GM21717 (cell line): ENCODE data around the gene RNF43.

Experiments used
- ATAC-seq: cut with Tn5 transposase; IDR thresholded peaks from one replicate; pipeline ENCODE4 v1.9.1; 2021; ENCODE audit warnings: mild to moderate bottlenecking, moderate library complexity; ENCODE audit not compliant: unreplicated experiment

The RNF43 gene

GRCh38 chr17:58382872-58383242 is 34.5 kb downstream of the RNF43 start:
- ATAC-seq, result no peak

GRCh38 chr17:58382108-58382871 is 35.0 kb downstream of the RNF43 start:
- peak; percentile 73 for ATAC-seq

- no peak for ATAC-seq
These were observed 36.0 kb downstream of the RNF43 start for GRCh38 chr17:58381124-58382035.

GRCh38 chr17:58380207-58381123 is 36.9 kb downstream of the RNF43 start:
- no peak for ATAC-seq

GRCh38 chr17:58379511-58379824 is 37.9 kb downstream of the RNF43 start:
- no peak for ATAC-seq

GRCh38 chr17:58378733-58379510 is 38.4 kb downstream of the RNF43 start:
- ATAC-seq, result no peak

- ATAC-seq, result no peak
These were observed 39.7 kb downstream of the RNF43 start for GRCh38 chr17:58377661-58378060.

GRCh38 chr17:58377093-58377601 is 40.2 kb downstream of the RNF43 start:
- no peak for ATAC-seq

- ATAC-seq, result no peak
These were observed 40.8 kb downstream of the RNF43 start for GRCh38 chr17:58376472-58377000.

GRCh38 chr17:58375811-58376210 is 41.5 kb downstream of the RNF43 start:
- no peak for ATAC-seq

GRCh38 chr17:58375256-58375655 is 42.1 kb downstream of the RNF43 start:
- no peak for ATAC-seq

GRCh38 chr17:58373923-58374322 is 43.4 kb downstream of the RNF43 start:
- ATAC-seq, result no peak

- ATAC-seq, result no peak
These were observed 44.3 kb downstream of the RNF43 start for GRCh38 chr17:58373003-58373402.

GRCh38 chr17:58371300-58371950 is 45.9 kb downstream of the RNF43 start:
- ATAC-seq, result no peak

GRCh38 chr17:58370716-58371115 is 46.6 kb downstream of the RNF43 start:
- ATAC-seq, result no peak

GRCh38 chr17:58370309-58370708 is 47.0 kb downstream of the RNF43 start:
- ATAC-seq, result no peak

- no peak for ATAC-seq
These were observed 47.9 kb downstream of the RNF43 start for GRCh38 chr17:58369214-58370031.

GRCh38 chr17:58368860-58369213 is 48.5 kb downstream of the RNF43 start:
- ATAC-seq, result no peak
